Natural killer cell treated with Interleukin-12 subunit alpha and Interleukin-12 subunit beta and Interleukin-15 and Interleukin-18, amount 100 ng/mL, for 72 hours (primary cell): ENCODE data around the gene EPHA8. TPM values are rescaled to one million over a fixed set of nuclear protein-coding genes. Genes with fewer than 3 reads are reported as not detected.

ENCODE experiments used
- ATAC-seq, 2 donors: fragments of 150-1000 bp; cut with Tn5 transposase in 1 of 2; sonication (Bioruptor Pico), chemical (Tn5 transposase) in 1 of 2; 2 replicates each; pipeline ENCODE4 v1.10.0; 2021
- DNase-seq: peaks from one replicate; pipeline ENCODE4 v3.0.0; 2022; ENCODE audit warnings: low spot score
- H3K27ac Mint-ChIP-seq, 2 donors: 1 replicate in 1 of 2; 2 replicates in 1 of 2; pipeline ENCODE4 v1.8.0; 2022; ENCODE audit warnings: mixed read lengths in 2 of 2, mild to moderate bottlenecking in 1 of 2, moderate library complexity in 1 of 2
- H3K27me3 Mint-ChIP-seq, 2 donors: 1 replicate in 1 of 2; 2 replicates in 1 of 2; pipeline ENCODE4 v1.8.0; 2022; ENCODE audit warnings: mixed read lengths in 2 of 2
- H3K36me3 Mint-ChIP-seq: one replicate; pipeline ENCODE4 v1.8.0; 2022; ENCODE audit warnings: mixed read lengths
- H3K4me1 Mint-ChIP-seq, 2 donors: 1 replicate in 1 of 2; 2 replicates in 1 of 2; pipeline ENCODE4 v1.8.0; 2022; ENCODE audit warnings: low read depth in 2 of 2, mixed read lengths in 2 of 2, mild to moderate bottlenecking in 1 of 2
- H3K4me3 Mint-ChIP-seq: one replicate; pipeline ENCODE4 v1.8.0; 2022; ENCODE audit warnings: mixed read lengths
- H3K9me3 Mint-ChIP-seq: 2 replicates; pipeline ENCODE4 v1.8.0; 2022; ENCODE audit warnings: mixed read lengths
- total RNA-seq, 2 donors: library from RNA; stranded (reverse); gene quantifications; one replicate each; pipeline ENCODE4 v1.2.3, GENCODE V29; 2022

The EPHA8 gene
- total RNA-seq, 2 donors from 2014 or later: not detected

- H3K27ac Mint-ChIP-seq: no peak overlapping the region
- H3K27me3 Mint-ChIP-seq: peaks cover 5 to 10% of the 10 kb centered on the region in 2 donors
- H3K4me1 Mint-ChIP-seq: no peaks in the 10 kb centered on the region
- no peaks in the 10 kb centered on the region for H3K9me3 Mint-ChIP-seq
- no peaks in the 10 kb centered on the region for H3K36me3 Mint-ChIP-seq
- no peak overlapping the region for H3K4me3 Mint-ChIP-seq
- ATAC-seq (no peak), DNase-seq (no peak)
These were observed 34.1 kb downstream of the EPHA8 start for GRCh38 chr1:22597301-22597965.

- no peak for DNase-seq
- Mint-ChIP-seq H3K27ac (no peak overlapping the region), H3K36me3 (no peaks in the 10 kb centered on the region)
These were observed 34.7 kb downstream of the EPHA8 start for GRCh38 chr1:22597996-22598395.

GRCh38 chr1:22598736-22599135 lies 35.4 kb downstream of the EPHA8 start:
- no peak for ATAC-seq
- peak; percentile 60 for DNase-seq
- Mint-ChIP-seq H3K4me3 (no peak overlapping the region), H3K9me3 (no peaks in the 10 kb centered on the region), H3K27me3 (peaks cover 5 to 12% of the 10 kb centered on the region in 2 donors), H3K4me1 (no peaks in the 10 kb centered on the region), H3K27ac (no peak overlapping the region), H3K36me3 (no peaks in the 10 kb centered on the region)

More at GRCh38 chr1:22597996-22598395, 34.7 kb downstream of the EPHA8 start:
- Mint-ChIP-seq H3K4me3 (no peak overlapping the region), H3K9me3 (no peaks in the 10 kb centered on the region), H3K4me1 (no peaks in the 10 kb centered on the region), H3K27me3 (peaks cover 5 to 8% of the 10 kb centered on the region in 2 donors)
- ATAC-seq: no peak

DNA sequence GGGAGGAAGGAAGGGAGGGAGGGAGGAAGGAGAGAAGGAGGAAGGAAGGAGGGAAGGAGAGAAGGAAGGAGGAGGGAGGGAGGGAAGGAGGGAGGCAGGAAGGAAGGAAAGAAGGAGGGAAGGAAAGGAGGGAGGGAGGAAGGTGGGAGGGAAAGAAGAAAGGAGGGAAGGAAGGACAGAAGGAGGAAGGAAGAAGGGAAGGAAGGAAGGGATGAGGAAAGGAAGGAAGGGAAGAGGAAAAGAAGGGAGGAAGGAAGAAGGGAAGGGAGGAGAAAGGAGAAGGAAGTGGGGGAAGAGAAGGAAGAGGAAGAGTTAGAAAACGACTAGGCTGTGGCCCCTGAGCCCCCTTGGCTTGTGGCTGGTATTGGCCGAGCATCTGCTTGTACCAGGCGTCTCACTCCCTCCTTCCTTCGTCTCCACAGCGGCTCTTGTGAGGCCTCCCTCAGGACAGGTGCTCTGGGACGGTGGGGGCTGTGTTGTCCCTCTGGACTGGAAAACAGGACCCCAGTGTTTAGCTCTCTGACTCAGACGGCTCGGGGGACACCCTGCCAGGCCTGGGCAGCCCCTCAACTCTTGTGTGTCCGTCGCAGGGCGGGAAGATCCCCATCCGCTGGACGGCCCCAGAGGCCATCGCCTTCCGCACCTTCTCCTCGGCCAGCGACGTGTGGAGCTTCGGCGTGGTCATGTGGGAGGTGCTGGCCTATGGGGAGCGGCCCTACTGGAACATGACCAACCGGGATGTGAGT lies 37.0 kb downstream of the EPHA8 start:
- Mint-ChIP-seq H3K27me3 (peaks cover 14 to 17% of the 10 kb centered on the region in 2 donors), H3K4me1 (no peaks in the 10 kb centered on the region), H3K9me3 (no peaks in the 10 kb centered on the region), H3K27ac (no peak overlapping the region), H3K36me3 (no peaks in the 10 kb centered on the region), H3K4me3 (no peak overlapping the region)
- peak; percentile 3 to 13 for ATAC-seq
- no peak for DNase-seq

DNA sequence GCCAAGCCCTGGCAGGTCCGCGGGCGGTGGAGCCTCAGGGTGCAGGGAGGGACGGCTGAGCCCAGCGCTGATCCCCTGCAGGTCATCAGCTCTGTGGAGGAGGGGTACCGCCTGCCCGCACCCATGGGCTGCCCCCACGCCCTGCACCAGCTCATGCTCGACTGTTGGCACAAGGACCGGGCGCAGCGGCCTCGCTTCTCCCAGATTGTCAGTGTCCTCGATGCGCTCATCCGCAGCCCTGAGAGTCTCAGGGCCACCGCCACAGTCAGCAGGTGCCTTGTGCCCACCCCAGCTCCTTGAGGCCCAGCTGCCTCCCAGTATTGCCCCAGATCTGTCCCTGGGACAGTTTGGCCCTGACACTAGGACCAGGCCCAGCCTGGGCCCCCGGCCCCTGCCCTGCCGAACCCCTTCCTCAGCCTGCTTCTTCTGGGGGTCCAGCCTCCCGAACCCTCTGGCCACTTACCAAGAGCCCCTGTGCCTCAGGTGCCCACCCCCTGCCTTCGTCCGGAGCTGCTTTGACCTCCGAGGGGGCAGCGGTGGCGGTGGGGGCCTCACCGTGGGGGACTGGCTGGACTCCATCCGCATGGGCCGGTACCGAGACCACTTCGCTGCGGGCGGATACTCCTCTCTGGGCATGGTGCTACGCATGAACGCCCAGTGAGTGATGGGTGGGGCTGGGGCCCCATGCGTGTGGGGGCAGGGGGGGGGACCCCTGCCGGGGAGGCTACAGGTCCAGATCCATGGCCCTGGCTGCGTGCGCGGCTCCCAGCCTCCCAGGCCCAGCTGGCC lies 37.7 kb downstream of the EPHA8 start:
- Mint-ChIP-seq H3K36me3 (no peaks in the 10 kb centered on the region), H3K27me3 (peaks cover 17 to 18% of the 10 kb centered on the region in 2 donors), H3K4me1 (no peaks in the 10 kb centered on the region), H3K4me3 (no peak overlapping the region), H3K27ac (no peak overlapping the region), H3K9me3 (no peaks in the 10 kb centered on the region)
- ATAC-seq (peak in 1 of 2 donors; percentile 22), DNase-seq (peak; percentile 53)

DNA sequence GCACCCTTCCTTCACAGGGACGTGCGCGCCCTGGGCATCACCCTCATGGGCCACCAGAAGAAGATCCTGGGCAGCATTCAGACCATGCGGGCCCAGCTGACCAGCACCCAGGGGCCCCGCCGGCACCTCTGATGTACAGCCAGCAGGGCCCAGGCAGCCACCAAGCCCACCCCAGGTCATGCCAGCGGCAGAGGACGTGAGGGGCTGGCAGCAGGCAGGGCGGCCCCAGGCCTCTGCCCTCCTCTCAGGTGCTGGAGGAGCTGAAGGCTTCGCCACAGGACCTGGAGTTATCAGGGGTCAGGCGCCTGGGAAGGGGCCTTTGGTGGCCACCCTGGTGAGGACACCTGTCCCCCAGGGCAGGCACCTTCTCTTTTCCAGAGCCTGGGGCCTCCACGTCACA lies 38.3 kb downstream of the EPHA8 start:
- peak; percentile 54 for DNase-seq
- Mint-ChIP-seq H3K36me3 (no peaks in the 10 kb centered on the region), H3K4me1 (no peaks in the 10 kb centered on the region), H3K27ac (no peak overlapping the region), H3K4me3 (no peak overlapping the region), H3K27me3 (peaks cover 18 to 23% of the 10 kb centered on the region in 2 donors), H3K9me3 (no peaks in the 10 kb centered on the region)
- ATAC-seq: peak in 1 of 2 donors; percentile 22

GRCh38 chr1:22602060-22602740 lies 38.9 kb downstream of the EPHA8 start:
- Mint-ChIP-seq H3K27ac (no peak overlapping the region), H3K9me3 (no peaks in the 10 kb centered on the region), H3K36me3 (no peaks in the 10 kb centered on the region), H3K27me3 (peaks cover 16 to 29% of the 10 kb centered on the region in 2 donors), H3K4me1 (no peaks in the 10 kb centered on the region), H3K4me3 (no peak overlapping the region)
- DNase-seq: peak; percentile 58
- no peak for ATAC-seq

DNA sequence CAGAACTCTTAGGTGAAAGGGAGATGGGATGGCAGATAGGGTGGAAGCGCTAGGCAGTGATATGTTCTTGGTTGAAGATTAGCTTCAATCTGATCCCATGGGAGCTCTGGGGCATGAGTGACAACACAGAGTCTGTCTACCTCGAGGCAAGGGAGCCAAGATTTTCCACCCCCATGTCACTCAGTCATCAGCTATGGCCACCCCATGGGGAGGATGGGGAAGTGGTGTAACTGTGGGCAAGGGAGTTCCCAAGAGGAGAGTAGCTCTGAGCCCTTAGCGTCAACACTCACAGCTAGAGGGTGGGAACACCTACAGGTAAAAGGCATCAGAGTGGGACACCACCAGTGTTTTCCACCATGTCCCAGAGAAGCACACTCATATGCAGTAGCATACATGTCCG lies 42.9 kb downstream of the EPHA8 start:
- Mint-ChIP-seq H3K36me3 (no peaks in the 10 kb centered on the region), H3K4me3 (no peak overlapping the region), H3K27me3 (peaks cover 34 to 58% of the 10 kb centered on the region in 2 donors), H3K9me3 (no peaks in the 10 kb centered on the region), H3K4me1 (no peaks in the 10 kb centered on the region), H3K27ac (no peak overlapping the region)
- ATAC-seq: no peak
- no peak for DNase-seq

DNA sequence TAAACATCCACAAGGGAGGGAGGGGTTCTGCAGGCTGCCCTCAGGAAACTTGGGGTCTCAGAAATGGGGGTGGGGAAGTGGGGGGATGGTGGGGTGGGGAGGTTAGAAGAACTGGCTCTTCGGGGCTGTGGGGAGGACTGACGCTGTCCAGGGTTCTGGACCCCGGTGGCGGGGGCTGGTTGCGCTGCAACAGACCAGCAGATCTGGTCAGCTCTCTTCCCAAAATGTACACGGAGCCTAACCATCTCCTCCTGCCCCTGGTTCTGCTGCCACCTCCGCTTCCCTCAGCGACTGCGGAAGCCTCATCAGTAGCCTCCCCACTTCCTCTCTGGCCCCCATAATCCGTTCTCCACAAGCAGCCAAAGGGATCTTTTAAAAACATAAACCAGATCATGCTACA lies 43.9 kb downstream of the EPHA8 start:
- peak; percentile 0 for DNase-seq
- H3K9me3 Mint-ChIP-seq: no peaks in the 10 kb centered on the region
- H3K36me3 Mint-ChIP-seq: no peaks in the 10 kb centered on the region

GRCh38 chr1:22608361-22608760 lies 45.1 kb downstream of the EPHA8 start:
- H3K27ac Mint-ChIP-seq: no peak overlapping the region
- DNase-seq: peak; percentile 1
- H3K36me3 Mint-ChIP-seq: no peaks in the 10 kb centered on the region
- peaks cover 34 to 58% of the 10 kb centered on the region in 2 donors for H3K27me3 Mint-ChIP-seq
- no peaks in the 10 kb centered on the region for H3K4me1 Mint-ChIP-seq
- H3K4me3 Mint-ChIP-seq: no peak overlapping the region
- no peak for ATAC-seq
- no peaks in the 10 kb centered on the region for H3K9me3 Mint-ChIP-seq

More for the DNA sequence above, 43.9 kb downstream of the EPHA8 start:
- ATAC-seq: no peak
- peaks cover 36 to 58% of the 10 kb centered on the region in 2 donors for H3K27me3 Mint-ChIP-seq
- no peak overlapping the region for H3K27ac Mint-ChIP-seq
- no peaks in the 10 kb centered on the region for H3K4me1 Mint-ChIP-seq
- H3K4me3 Mint-ChIP-seq: no peak overlapping the region

DNA sequence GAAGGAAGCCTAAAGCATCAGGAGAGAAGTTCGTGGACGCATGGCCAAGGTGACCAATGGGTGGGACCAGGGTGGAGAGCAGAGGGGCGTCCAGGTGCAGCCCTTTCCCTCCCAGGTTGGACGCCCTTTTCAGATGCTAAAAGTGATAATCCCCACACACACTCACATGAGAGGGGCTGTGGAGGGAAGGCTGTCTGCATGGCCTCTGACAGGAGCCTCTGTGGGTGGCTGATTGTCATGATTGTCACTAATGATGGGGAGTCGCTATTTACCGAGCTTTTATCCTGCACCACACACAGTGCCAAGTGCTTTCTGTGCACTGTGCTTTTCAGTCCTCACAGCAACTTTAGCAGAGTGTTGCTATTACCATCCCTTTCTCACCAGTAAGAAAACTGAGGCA lies 46.0 kb downstream of the EPHA8 start:
- Mint-ChIP-seq H3K9me3 (no peaks in the 10 kb centered on the region), H3K4me1 (no peaks in the 10 kb centered on the region), H3K27ac (no peak overlapping the region), H3K27me3 (peaks cover 31 to 58% of the 10 kb centered on the region in 2 donors), H3K4me3 (no peak overlapping the region), H3K36me3 (no peaks in the 10 kb centered on the region)
- ATAC-seq (no peak), DNase-seq (peak; percentile 51)

DNA sequence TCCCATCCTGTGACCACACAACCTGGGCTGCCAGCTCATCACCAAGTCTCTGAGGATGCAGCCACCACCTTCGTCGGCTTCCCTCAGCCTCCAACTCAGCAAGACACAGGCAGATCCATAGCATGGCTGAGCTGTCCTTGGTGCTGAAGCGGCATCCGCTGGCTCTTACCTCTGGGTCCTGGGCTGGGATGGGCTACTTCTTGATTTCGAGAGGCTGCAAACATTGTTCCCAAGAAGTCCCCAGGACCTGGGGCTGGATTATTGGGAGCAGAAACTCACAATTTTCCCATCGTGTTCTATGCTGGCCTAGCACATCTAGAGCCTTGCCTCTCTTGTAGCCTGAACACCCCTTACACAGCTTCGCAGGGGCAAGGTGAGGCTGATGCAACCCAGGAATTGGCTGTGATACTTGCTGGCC lies 48.2 kb downstream of the EPHA8 start:
- no peaks in the 10 kb centered on the region for H3K4me1 Mint-ChIP-seq
- no peak overlapping the region for H3K4me3 Mint-ChIP-seq
- peaks cover 20 to 40% of the 10 kb centered on the region in 2 donors for H3K27me3 Mint-ChIP-seq
- ATAC-seq: no peak
- no peaks in the 10 kb centered on the region for H3K9me3 Mint-ChIP-seq
- H3K36me3 Mint-ChIP-seq: no peaks in the 10 kb centered on the region
- H3K27ac Mint-ChIP-seq: no peak overlapping the region
- DNase-seq: peak; percentile 52
